ENCODE data around the gene SLC7A4. TPM values are rescaled to one million over a fixed set of nuclear protein-coding genes. Genes with fewer than 3 reads are reported as not detected.

SLC7A4 gene
- total and polyA plus RNA-seq, 10 of the 15 experiments (the other 5 are each of a cell fraction or from before 2014, with no cell fraction given): 0.06 to 0.25 (median 0.14) TPM; not detected in 6

- ChIA-PET SMC1A (ENCODE audit: uncharacterized antibody, unreplicated experiment) (no interaction called here), RAD21 (ENCODE audit: unreplicated experiment) (no interaction called here), CTCF (no interaction called here), POLR2A (no interaction called here)
- no peak overlapping the region for H3K9ac ChIP-seq (ENCODE audit: control insufficient read depth, insufficient read depth, low read length)
- no peak overlapping the region for H3K27ac ChIP-seq (ENCODE audit: control insufficient read depth, insufficient read depth)
- no peaks in the 10 kb centered on the region for H3K27me3 ChIP-seq (replicated peaks in 1 of 2; ENCODE audit: control insufficient read depth in 2 of 2, insufficient read depth in 2 of 2, low read length in 1 of 2)
- no peak for ATAC-seq
- H3K4me1 ChIP-seq (ENCODE audit: control insufficient read depth, insufficient read depth, low read length): no peaks in the 10 kb centered on the region
- in situ Hi-C loops (cut with MboI): no loop called here
- DNase-seq (ENCODE audit: low read depth, low spot score): no peak
- no TSS peak for BruUV-seq (replicated peaks)
- peaks cover 2 to 7% of the 10 kb centered on the region in 2 experiments; a peak in 2 of 4 replicates for H3K36me3 ChIP-seq (ENCODE audit: control insufficient read depth in 2 of 2, insufficient read depth in 2 of 2, low read length in 1 of 2)
- no peaks in the 10 kb centered on the region for H3K79me2 ChIP-seq (ENCODE audit: control insufficient read depth, insufficient read depth, low read length)
- H2AFZ ChIP-seq (ENCODE audit: control insufficient read depth, low read depth, low read length): no peak overlapping the region
- H3K4me3 ChIP-seq: no peak overlapping the region
- 89% methylated on average over 26 of the region's 30 CpGs for WGBS (ENCODE audit: insufficient coverage, insufficient replicate concordance, low lambda C conversion rate, missing lambda C conversion rate)
- no peak for FAIRE-seq
- no peaks in the 10 kb centered on the region for H3K9me3 ChIP-seq (replicated peaks; ENCODE audit: control insufficient read depth, insufficient read depth, low read length)
- TF ChIP-seq NBN (IDR thresholded peaks at IDR 0.05): no peak
- TF ChIP-seq GATAD2B (conservative IDR thresholded peaks at IDR 0.05; ENCODE audit: low read depth): no peak
- TF ChIP-seq BCL11A (IDR thresholded peaks at IDR 0.05; ENCODE audit: low read depth, low read length): no peak
- TF ChIP-seq RAD21 (IDR thresholded peaks at IDR 0.05; ENCODE audit: insufficient read depth, low read depth, low read length): no peak
- TF ChIP-seq ETV6 (conservative IDR thresholded peaks at IDR 0.05 in 1 of 2, IDR thresholded peaks at IDR 0.05 in 1 of 2; ENCODE audit: borderline replicate concordance in 1 of 2, low read depth in 1 of 2): no peak
- TF ChIP-seq IKZF1 (conservative IDR thresholded peaks at IDR 0.05): no peak
- no peak for TF ChIP-seq TCF7 (IDR thresholded peaks at IDR 0.05; ENCODE audit: borderline replicate concordance)
- no peak for TF ChIP-seq EED (IDR thresholded peaks at IDR 0.05; ENCODE audit: low read depth)
- TF ChIP-seq HDGF (IDR thresholded peaks at IDR 0.05): no peak
- no peak for TF ChIP-seq CEBPZ (IDR thresholded peaks at IDR 0.05; ENCODE audit: low read depth, low read length)
- TF ChIP-seq RB1 (IDR thresholded peaks at IDR 0.05; ENCODE audit: borderline replicate concordance): no peak
- TF ChIP-seq NR2C1 (IDR thresholded peaks at IDR 0.05): no peak
- TF ChIP-seq ESRRA (IDR thresholded peaks at IDR 0.05; ENCODE audit: low read length): no peak
- no peaks in the 10 kb centered on the region for H4K20me1 ChIP-seq (ENCODE audit: control insufficient read depth, insufficient read depth)
- H3K4me2 ChIP-seq (ENCODE audit: control insufficient read depth, insufficient read depth): no peak overlapping the region
- intact Hi-C loops (cut with micrococcal nuclease; ENCODE audit: unreplicated experiment): no loop called here
Measured at GRCh38 chr22:20994128-20994901, 38.0 kb downstream of the SLC7A4 start.

Data from GM12878 (cell line).